Astrocyte (in vitro differentiated cells and primary cell): ENCODE data around the gene SPTY2D1.

Experiments
- EZH2 ChIP-seq: IDR thresholded peaks from 2 replicates; pipeline ENCODE4 v1.6.1; 2012; ENCODE audit warnings: mild to moderate bottlenecking, low read length, inconsistent platforms; ENCODE audit not compliant: insufficient read depth
- TF ChIP-seq, protein P1 (sequence below): IDR thresholded peaks from 2 replicates; pipeline ENCODE4 v1.5.1; 2011; ENCODE audit warnings: low read depth, mild to moderate bottlenecking, inconsistent platforms, low read length, moderate library complexity; ENCODE audit not compliant: insufficient read depth

DNA sequence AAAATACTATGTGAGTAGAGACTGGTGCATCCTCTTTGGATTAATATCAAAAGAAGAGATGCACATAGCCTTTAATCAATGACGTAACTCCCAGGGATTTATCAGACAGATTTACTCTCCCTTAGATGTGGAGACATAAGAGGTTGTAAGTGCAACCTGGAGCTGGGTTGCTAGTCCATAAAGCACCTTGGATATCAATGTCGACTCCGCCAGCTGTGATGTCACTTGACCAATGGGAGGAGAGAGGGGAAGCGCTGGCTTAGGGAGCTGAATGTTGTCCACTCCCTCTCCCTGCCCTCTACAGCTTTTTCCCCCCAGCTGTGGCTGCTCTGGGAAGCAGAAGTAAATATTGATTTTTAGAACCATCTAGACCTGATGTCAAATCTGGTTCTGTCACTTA, 35.6 kb upstream of the SPTY2D1 start:
- TF ChIP-seq, protein P1, sequence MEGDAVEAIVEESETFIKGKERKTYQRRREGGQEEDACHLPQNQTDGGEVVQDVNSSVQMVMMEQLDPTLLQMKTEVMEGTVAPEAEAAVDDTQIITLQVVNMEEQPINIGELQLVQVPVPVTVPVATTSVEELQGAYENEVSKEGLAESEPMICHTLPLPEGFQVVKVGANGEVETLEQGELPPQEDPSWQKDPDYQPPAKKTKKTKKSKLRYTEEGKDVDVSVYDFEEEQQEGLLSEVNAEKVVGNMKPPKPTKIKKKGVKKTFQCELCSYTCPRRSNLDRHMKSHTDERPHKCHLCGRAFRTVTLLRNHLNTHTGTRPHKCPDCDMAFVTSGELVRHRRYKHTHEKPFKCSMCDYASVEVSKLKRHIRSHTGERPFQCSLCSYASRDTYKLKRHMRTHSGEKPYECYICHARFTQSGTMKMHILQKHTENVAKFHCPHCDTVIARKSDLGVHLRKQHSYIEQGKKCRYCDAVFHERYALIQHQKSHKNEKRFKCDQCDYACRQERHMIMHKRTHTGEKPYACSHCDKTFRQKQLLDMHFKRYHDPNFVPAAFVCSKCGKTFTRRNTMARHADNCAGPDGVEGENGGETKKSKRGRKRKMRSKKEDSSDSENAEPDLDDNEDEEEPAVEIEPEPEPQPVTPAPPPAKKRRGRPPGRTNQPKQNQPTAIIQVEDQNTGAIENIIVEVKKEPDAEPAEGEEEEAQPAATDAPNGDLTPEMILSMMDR: no peak
- TF ChIP-seq EZH2: no peak
